C4-2B (cell line): ENCODE measurements around the gene ELOVL7.

Source experiments
- ZFX ChIP-seq: fragments of 450-650 bp; IDR thresholded peaks from 2 replicates; pipeline ENCODE4 v1.6.1; 2017
- TF ChIP-seq, protein P1 (sequence below): fragments of 450-650 bp; conservative IDR thresholded peaks from 2 replicates; pipeline ENCODE4 v1.5.1; 2017; ENCODE audit warnings: mild to moderate bottlenecking

DNA sequence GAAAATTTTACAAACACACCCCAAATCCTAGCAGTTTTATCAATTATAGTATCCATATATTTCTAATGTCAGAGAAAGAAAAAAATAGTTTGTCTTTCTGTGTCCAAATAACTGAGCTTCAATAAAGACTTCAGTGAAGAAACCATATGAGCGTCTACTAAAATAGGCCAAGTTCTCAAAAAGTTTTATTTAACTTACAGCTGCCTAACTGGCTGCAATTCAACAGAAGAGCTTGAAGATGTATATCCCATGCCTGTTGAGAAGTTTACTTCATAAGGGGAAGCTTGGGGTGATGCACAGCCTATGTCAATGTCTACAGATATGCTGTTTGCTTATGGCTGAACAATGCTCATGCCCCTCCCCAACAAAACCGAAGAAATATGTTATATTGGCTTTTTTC is 43.7 kb upstream of the ELOVL7 start:
- TF ChIP-seq, protein P1, sequence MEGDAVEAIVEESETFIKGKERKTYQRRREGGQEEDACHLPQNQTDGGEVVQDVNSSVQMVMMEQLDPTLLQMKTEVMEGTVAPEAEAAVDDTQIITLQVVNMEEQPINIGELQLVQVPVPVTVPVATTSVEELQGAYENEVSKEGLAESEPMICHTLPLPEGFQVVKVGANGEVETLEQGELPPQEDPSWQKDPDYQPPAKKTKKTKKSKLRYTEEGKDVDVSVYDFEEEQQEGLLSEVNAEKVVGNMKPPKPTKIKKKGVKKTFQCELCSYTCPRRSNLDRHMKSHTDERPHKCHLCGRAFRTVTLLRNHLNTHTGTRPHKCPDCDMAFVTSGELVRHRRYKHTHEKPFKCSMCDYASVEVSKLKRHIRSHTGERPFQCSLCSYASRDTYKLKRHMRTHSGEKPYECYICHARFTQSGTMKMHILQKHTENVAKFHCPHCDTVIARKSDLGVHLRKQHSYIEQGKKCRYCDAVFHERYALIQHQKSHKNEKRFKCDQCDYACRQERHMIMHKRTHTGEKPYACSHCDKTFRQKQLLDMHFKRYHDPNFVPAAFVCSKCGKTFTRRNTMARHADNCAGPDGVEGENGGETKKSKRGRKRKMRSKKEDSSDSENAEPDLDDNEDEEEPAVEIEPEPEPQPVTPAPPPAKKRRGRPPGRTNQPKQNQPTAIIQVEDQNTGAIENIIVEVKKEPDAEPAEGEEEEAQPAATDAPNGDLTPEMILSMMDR, result no peak
- no peak for TF ChIP-seq ZFX
